Amniotic epithelial cell (primary cell): ENCODE results near the gene JAZF1.

Experiments
- DNase-seq: peaks from one replicate; pipeline ENCODE4 v3.0.0-alpha.2; 2010; ENCODE audit warnings: low read depth

JAZF1 gene

GRCh38 chr7:28136420-28136819, 44.2 kb downstream of the JAZF1 start:
- no peak for DNase-seq

- no peak for DNase-seq
Observed at GRCh38 chr7:28135760-28136159, 44.8 kb downstream of the JAZF1 start.

GRCh38 chr7:28135315-28135714, 45.3 kb downstream of the JAZF1 start:
- peak; percentile 67 for DNase-seq

- DNase-seq = no peak
Observed at GRCh38 chr7:28133872-28134271, 46.7 kb downstream of the JAZF1 start.

GRCh38 chr7:28132959-28133870, 47.4 kb downstream of the JAZF1 start:
- peak; percentile 45 for DNase-seq

- DNase-seq = peak; percentile 96
Observed at GRCh38 chr7:28130277-28130676, 50.3 kb downstream of the JAZF1 start.

- no peak for DNase-seq
Observed at GRCh38 chr7:28128608-28129007, 52.0 kb downstream of the JAZF1 start.

- peak; percentile 87 for DNase-seq
Observed at GRCh38 chr7:28126410-28127041, 54.1 kb downstream of the JAZF1 start.

GRCh38 chr7:28125431-28126409, 54.9 kb downstream of the JAZF1 start:
- peak; percentile 91 for DNase-seq

- DNase-seq = no peak
Observed at GRCh38 chr7:28124413-28124812, 56.2 kb downstream of the JAZF1 start.

GRCh38 chr7:28123752-28124151, 56.8 kb downstream of the JAZF1 start:
- no peak for DNase-seq

GRCh38 chr7:28121496-28121895, 59.1 kb downstream of the JAZF1 start:
- DNase-seq = no peak

- DNase-seq = no peak
Observed at GRCh38 chr7:28116041-28116440, 64.6 kb downstream of the JAZF1 start.

- no peak for DNase-seq
Observed at GRCh38 chr7:28115261-28115660, 65.3 kb downstream of the JAZF1 start.

GRCh38 chr7:28114056-28114455, 66.5 kb downstream of the JAZF1 start:
- DNase-seq = no peak

- DNase-seq = peak; percentile 91
Observed at GRCh38 chr7:28112883-28113540, 67.6 kb downstream of the JAZF1 start.

GRCh38 chr7:28112467-28112866, 68.1 kb downstream of the JAZF1 start:
- no peak for DNase-seq

GRCh38 chr7:28112012-28112411, 68.6 kb downstream of the JAZF1 start:
- DNase-seq = no peak

GRCh38 chr7:28110427-28111012, 70.1 kb downstream of the JAZF1 start:
- DNase-seq = no peak

- no peak for DNase-seq
Observed at GRCh38 chr7:28108747-28109146, 71.8 kb downstream of the JAZF1 start.

GRCh38 chr7:28107960-28108359, 72.6 kb downstream of the JAZF1 start:
- DNase-seq = peak; percentile 76
